SIG-M5 treated with dmso at 0.1 percent for 504 hours (cell line): ENCODE measurements around the gene WFDC1.
A peak's percentile ranks its signal among the peaks of the same experiment; 100 is the strongest.

Experiments
- DNase-seq: peaks from one replicate; lab custom pipeline; 2025; ENCODE audit not compliant: unreplicated experiment; lab: John Stamatoyannopoulos, UW

The WFDC1 gene

DNA sequence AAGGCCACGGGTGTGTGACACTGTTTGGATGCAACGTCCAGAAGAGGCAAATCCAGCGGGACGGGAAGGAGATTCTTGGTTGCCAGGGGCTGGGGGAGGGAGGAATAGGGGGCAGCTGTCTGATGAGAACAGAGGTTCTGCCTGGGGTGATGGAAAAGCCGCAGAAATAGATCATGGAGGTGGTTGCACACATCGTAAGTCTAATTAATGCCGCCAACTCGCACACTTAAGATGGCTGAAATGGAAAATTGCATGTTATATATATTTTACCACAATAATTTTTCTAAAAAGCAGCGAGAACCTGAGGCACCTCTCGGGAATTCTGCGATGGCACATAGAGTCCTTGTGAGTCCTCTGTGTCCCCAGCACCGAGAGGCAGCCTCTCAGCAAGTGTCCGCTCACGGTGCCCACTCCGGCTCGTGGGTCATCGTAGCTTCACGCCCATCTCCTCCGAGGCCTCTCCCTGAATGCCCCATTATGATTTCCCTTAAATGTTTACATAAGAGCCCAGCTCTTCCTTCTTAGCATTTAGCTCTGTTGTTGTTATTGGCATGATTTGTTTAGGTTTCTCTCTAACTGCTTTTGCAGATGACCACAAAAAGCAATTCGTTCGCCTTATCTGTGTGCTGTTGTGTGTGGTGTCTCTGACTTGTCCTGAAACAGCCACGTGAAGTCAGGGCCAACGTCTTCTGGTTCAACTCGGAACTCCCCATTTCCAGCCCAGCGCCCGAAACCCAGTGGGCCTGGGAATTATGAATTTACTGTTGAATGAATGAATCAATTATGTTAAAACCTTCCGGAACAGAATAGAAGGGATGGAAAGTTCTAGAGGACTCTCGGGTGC is 7.7 kb downstream of the WFDC1 start:
- DNase-seq: no peak

DNA sequence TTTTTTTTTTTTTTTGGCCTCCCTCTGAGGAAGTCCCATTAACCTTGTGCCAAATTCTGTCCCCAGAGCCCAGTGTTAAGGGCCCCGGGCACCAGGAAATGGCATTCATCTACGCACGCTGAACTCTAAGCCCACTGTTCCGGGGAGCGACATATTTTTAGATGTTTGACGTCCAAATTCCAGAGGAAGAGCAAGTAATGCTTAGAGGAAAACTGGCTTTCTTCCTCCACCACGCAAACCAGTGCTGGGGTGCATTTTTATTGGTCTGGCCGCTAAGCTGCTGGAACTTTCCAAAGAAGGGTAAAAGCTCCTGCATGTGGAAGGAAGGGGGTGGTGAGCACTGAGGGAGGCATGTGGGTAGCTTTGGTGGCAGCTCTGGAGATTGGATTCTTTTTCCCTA is 8.3 kb downstream of the WFDC1 start:
- DNase-seq: no peak

DNA sequence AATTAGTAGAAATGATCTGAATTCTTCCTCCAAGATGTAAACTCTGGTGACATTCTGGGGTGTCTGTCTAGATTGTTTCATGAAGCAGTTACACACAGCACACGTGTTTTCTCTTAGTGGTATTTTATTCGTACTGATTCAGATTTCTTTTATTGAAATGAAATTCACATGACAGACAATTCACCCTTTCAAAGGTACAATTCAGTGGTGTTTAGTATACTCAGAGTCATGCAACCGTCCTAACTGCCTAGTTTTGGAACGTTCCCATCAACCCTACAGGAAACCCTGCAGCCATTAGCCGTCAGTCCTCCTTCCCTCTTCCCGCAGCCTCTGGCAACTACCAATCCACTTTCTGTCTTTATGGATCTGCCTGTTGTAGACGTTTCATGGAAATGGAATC is 8.8 kb downstream of the WFDC1 start:
- DNase-seq: no peak

DNA sequence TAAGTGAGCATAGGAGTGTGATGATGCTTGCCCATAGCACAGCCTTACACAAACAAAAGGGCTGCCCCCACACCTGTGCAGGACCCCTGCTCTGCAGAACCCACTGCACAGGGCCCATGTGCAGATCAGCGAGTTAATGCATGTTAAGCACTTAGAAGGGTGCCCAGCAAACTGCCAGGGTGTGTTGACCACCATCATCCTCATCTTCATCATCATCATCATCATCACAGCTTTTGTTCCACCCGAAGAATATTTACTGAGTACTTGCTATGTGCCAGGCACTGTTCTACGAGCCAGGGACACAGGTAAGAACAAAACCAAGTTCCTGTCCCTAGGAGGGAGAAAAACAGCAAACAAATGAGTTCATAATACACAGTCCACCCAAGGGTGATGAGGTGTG is 11.9 kb downstream of the WFDC1 start:
- no peak for DNase-seq

DNA sequence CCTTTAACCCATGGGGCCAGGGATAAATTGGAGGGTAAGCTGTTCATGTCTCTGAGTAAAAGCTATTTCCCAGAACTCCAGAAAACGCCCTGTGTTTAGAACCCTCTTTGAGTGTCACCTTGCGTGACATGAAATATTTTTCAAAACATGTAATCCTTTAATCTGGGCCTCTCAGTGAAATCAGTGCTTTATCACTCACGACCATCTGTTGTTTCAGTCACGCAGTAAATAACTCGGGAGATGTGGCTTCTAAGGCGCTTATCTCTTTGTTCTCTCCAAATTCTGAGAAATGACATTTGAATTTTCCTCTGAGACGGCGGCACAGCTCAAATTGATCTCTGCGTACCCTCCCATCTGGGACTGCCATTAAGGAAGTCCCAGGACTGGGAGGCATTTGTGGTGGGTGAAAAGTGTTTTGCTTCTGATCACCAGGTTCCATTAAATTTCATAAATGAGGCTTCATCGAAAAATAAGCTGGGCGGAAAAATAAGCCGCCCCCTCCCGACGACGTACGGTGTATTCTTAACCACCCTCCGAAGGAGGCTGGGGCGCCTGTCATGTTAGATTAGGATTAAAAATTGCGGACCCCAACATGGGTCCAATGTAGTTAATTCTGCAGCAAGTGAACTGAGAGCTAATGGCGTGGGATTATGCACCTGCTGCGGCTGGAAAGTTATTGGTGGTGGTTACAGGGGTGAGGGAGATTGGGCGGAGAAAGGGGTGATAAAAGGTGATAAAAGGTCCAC is 12.7 kb downstream of the WFDC1 start:
- DNase-seq: no peak

DNA sequence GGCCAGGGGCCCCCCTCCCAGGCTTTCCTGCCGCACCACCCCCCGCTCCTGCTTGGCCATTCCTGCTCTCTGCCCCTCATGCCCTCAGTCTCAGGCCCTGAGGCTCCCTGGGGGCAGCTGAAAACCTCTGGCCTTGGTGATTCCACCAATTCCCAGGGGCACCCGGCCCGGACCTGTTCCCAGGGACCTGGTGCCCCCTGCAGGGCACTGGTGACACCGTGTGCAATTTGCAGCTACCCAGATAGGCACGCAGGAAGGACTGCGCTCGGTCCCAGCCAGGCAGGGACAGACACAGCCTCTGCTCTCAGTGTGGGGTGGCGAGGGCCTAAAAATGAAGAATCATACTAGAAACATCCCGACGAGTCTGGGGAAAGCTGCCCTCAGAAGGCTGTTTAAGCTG is 13.4 kb downstream of the WFDC1 start:
- peak; percentile 3 for DNase-seq

DNA sequence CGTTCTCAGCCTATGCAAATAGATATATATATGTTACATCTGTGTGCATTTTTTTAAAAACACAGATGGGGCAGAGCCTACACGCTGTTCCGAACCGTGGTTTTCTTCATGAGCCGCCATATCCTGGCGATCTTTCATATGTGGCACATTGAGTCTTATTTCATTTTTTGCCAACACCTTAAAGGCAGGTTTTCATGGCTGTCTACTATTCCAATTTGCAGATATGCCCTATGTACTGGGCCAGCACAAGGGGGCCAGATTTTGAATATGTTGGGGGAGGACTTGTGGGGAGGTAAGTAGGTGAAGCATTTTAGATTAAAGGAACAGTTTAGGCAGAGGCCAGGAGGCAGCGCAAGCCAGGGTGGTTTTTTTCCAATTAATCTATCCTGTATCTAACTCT is 16.0 kb downstream of the WFDC1 start:
- DNase-seq: no peak

DNA sequence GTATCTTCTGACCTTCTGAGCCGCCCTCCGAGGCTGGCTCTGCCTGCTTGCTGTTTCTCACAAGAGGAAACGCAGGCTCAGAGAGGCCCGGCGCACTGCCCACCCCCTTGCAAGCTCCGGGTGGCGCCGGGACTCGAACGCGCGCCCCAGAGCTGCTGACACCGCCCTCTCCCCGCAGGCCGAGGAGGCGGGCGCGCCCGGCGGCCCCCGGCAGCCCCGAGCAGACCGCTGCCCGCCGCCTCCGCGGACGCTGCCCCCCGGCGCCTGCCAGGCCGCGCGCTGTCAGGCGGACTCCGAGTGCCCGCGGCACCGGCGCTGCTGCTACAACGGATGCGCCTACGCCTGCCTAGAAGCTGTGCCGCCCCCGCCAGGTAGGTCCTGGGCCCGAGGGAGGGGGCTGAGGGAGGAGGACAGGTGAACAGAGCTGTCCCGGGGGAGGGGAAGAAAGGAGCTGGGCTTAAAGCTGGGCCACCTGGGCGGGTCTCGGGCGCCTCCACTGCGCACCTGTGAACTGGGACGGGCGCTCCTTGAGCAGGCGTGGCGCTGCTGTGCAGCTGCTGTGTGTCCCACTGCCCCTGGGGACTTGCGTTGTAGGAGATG is 18.2 kb downstream of the WFDC1 start:
- no peak for DNase-seq

DNA sequence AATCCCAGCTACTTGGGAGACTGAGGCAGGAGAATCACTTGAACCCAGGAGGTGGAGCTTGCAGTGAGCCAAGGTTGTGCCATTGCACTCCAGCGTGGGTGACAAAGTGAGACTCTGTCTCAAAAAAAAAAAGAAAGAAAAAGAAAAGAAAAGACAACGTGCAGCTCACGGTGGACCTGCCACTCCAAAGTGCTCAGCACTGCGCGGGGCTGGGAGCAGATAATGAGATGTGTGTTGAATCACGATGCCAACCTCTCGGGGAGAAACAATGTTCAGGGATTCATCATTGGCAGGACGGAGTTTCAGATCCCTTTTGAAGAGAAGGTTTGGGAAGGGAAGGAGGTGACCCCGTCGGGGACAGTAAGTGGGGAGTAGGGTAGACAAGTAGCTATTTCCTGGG is 19.2 kb downstream of the WFDC1 start:
- no peak for DNase-seq

DNA sequence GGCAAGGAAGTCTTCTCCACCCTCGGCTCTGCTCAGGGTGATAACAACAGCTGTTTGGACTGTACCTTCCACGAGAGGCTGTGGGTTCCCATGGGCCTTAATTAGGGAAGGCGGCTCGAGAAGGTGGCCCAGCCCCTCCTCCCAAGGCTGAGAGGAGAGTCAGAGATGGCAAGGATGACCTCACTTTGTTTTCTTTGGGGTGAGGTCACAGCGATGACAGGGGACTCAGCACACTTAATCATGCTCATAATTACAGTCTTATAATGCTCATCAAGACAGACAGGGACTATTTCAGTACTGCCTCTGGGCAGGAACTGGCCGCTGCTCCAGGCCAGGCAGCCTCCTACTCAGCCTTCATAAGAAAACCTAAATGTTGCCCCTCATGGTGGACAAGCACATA is 19.7 kb downstream of the WFDC1 start:
- DNase-seq: no peak

DNA sequence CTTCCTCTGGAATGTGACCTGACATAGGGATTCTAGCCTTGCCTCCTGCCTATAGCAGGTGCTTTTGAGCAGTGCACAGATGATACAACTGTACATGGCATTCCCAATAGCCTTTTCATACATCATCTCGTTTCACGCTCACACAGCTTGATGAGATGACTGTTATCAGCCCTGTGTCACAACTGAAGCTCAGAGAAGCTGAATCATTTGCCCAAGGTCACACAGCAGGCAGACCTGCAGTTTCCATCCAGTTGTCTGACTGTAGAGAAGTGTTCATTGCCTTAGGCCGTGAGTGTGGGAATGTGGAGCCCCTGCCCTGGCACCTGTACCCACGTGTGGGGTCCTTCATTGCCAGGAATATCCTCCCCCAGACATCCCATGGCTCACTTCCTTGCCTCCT is 20.1 kb downstream of the WFDC1 start:
- DNase-seq: no peak

DNA sequence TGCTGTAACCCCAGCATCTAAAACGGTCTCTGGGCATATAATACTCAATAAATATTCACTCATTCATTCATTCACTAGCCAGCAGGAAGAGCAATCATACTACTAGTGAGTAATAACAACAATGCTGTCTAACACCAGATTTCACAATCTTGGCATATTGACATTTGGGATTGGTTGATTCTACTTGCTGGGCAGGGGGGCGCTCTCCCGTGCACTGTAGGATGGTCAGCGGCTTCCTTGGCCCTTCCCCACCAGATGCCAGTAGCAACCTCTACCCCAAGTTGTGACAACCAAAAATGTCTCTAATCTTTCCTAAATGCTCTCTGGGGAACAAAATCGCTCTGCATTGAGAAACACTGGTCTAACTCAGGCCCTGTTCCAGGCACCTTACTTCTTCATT is 20.7 kb downstream of the WFDC1 start:
- DNase-seq: no peak

DNA sequence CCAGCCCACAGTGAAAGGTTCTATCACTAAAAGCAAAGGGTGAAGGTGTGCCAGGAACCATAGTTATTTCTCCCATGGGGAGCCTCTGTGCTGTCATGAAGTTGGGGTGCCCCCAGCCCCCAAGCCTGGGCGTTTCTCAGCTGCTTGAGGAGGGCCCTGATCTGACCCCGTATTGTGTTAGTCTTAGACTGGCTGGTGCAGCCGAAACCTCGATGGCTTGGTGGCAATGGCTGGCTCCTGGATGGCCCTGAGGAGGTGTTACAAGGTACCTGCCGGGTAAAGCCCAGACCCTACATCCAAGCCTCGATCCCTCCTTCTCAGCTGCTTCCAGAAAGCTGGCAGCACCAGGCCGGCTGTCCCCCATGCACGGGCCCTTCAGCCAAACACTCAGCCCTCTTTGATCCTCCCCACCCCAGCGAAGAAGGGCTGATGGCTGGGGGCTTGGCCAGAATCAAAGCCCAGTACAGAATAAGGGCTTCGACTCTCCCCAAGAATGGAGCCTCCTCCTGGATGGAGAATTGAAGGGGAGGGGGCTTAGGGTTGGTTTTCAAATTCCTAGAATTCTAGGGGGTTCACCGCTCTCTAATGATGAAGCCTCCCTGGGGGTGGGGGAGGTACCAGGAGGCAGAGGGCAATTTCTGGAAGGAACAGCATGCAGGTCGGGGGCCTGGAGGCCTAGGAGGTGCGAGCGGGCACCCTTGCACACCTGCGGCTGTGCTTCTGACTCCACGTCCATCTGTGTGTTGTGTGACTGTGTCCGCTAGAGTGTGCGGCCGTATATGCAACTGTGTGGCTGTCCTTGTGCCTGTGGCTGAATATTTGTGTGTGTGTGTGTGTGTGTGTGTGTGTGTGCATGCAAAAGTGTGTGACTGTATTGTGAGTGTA is 23.7 kb downstream of the WFDC1 start:
- no peak for DNase-seq

DNA sequence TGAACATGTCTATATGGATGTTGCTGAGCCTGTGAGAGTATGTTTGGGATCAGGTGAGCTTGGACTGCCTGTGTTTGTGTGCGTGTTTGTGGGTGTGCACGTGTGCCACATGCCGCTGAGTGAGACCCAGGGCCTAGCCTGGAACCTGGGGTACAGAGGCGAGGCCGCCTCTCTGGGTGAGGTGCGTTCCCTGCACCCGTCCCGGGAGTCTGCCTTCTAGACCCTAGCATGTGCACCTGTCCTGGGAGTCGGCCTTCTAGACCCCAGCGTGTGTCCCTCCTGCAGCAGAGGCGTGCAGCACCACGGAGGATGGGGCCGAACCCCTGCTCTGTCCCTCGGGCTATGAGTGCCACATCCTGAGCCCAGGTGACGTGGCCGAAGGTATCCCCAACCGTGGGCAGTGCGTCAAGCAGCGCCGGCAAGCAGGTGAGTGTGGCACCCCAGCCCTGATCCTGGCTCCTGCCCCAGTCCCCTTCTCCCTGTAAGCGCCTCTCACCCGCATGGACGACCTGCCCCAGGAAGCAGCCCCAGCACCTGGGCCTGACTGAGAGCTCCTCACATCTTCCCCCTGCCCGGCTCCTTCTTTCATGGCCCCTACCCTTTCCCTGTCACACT is 24.6 kb downstream of the WFDC1 start:
- no peak for DNase-seq

DNA sequence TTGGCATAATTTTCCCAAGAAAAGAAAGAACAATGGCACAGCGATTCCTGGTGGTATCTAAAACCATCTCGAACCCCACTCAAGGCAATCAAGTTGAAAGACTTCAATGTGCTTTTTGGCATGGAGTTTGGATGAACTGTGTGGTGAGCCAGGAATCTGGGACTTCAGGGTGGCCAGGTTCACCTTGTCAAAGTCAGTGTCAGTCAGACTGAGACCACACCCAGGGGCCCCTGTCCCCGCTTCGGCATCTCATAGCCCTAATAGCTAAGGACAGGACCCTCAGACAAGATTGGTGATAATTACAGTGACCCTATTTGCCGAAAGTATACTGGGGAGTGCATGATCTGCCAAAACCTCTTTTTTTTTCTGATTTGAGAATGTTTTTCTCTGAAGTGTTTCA is 25.8 kb downstream of the WFDC1 start:
- no peak for DNase-seq

DNA sequence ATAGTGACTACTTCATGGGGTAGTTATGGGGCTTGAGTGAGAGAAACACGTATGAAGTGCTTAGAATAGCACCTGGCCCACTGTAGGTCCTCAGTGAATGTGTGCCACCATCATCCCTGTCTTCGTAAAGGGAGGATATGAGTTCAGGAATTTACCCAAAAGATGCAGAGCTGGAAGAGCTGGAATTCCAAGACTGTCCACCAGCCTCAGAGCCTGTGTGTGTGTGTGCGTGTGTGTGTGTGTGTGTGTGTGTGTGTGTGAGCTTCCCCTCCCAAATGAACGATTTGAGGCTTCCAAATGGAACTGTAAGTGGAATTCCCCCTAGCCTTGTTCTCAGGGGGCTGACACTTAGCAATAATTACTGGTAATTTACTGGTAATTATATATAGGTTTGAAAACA is 27.3 kb downstream of the WFDC1 start:
- no peak for DNase-seq

DNA sequence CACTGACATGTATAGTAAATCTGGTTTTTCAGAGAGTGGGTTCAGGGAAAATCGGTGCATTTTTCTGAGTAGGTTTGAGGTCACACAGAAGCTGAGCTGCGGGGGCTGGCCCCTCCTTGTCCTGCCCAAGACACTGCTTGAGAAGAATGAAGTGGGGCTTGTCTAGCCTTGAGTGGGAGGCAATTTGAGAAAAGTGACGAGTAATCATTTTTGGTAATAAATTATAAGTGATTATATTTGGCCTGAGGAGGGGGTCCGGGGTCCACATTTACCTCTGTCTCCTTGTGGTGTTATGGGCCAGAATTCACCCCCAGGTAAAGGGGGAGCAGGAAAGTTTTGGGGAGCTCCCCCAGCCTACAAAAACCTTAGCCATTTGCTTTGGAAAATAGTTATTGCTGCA is 28.1 kb downstream of the WFDC1 start:
- no peak for DNase-seq

DNA sequence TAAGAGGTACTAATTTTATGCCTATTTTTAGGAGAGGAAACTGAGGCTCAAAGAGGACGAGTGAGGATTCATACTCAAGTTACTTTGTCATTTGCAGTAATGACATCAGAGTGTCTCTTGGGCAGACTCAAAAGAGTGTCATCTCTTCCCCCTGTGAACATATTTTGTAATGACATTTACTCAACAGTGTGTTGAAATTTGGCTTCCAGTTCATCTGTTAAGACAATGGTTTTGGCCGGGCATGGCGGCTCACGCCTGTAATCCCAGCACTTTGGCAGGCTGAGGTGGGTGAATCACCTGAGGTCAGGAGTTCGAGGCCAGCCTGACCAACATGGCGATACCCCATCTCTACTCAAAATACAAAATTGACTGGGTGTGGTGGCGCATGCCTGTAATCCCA is 28.9 kb downstream of the WFDC1 start:
- DNase-seq: peak; percentile 7

DNA sequence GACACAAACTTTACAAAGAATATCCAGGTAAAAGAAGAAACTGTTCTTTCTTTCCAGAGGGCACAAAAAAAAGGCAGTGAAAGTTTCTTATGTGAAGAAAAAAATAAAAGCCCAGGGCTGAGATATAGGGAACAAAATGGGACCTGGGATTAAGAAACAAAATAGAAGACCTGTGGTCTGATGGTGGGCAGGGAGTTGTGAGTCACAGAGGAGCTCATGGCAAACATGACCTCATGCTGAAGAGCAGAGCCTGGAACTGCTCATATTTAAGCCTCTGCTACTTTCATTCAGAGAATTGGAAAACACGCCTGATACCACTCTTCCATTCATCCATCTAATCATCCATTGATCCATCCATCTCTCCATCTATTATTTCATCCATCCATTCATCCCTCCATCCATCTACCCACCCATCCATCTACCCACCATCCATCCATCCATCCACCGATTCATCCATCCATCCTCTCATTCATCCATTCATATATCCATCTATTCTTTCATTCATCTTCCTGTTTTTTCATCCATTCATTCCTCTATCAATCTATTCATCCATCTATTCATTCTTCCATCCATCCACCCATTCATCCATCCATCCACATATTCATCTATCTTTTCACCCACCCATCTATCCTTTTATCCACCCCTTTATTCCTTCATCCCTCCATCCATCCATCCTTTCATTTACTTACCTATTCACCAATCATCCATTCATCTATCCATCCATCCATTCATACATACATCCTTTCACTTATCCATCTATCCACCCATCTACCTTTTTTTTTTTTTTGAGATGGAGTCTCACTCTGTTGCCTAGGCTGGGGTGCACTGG is 30.0 kb downstream of the WFDC1 start:
- DNase-seq: no peak

DNA sequence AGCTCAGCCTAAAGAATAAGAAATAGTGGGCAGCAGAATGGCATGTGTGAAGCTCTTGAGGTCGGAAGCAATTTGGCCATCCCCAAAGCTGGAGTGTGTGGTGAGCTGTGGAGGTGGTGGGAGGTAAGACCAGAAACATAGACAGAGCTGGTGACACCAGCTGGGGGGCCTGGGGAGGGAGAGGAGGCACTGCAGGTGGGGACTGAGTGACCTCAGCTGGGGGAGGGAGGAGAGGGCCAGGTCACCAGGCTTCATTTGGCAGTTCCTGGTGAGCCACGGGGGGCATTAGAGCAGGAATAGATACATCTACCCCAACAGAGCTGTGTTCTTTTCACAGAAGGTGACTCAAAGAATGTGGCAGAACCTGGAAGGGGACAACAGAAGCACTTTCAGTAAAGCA is 31.9 kb downstream of the WFDC1 start:
- no peak for DNase-seq
